ENCODE measurements around the gene GSTCD. TPM values are rescaled to one million over a fixed set of nuclear protein-coding genes. Genes with fewer than 3 reads are reported as not detected.

The GSTCD gene
- total and polyA plus RNA-seq, 9 of the 15 experiments (the other 6 are each of a cell fraction or from before 2014, with no cell fraction given) = 4.5 to 36.3 (median 16.0) TPM

GRCh38 chr4:105710678-105711077, 2.1 kb downstream of the GSTCD start (continued):
- peak; percentile 87 for TF ChIP-seq PKNOX1 (IDR thresholded peaks at IDR 0.05)
- no peak for TF ChIP-seq THAP7 (CRISPR knock-in tag; IDR thresholded peaks at IDR 0.05)
- TF ChIP-seq SETDB1 (IDR thresholded peaks at IDR 0.05; ENCODE audit: low read length) = no peak
- TF ChIP-seq ZNF184 (CRISPR knock-in tag; IDR thresholded peaks at IDR 0.05) = no peak
- TF ChIP-seq SP2 (IDR thresholded peaks at IDR 0.05; ENCODE audit: extremely low read depth, low read depth, low read length, poor library complexity, severe bottlenecking) = no peak
- no peak for TF ChIP-seq HDAC2 (IDR thresholded peaks at IDR 0.05)
- no peak for TF ChIP-seq ZNF217 (CRISPR knock-in tag; IDR thresholded peaks at IDR 0.05)
- TF ChIP-seq ATF1 (CRISPR knock-in tag; IDR thresholded peaks at IDR 0.05) = no peak
- TF ChIP-seq ATF1 (tag; IDR thresholded peaks at IDR 0.05) = peak; percentile 46
- no peak for TF ChIP-seq HNRNPK (IDR thresholded peaks at IDR 0.05; ENCODE audit: low read depth, low read length, poor library complexity, severe bottlenecking)
- no peak for TF ChIP-seq PCBP2 (IDR thresholded peaks at IDR 0.05; ENCODE audit: low read depth, low read length, poor library complexity, severe bottlenecking)
- no peak for TF ChIP-seq ASH1L (IDR thresholded peaks at IDR 0.05; ENCODE audit: borderline replicate concordance, low read depth, partially characterized antibody)
- TF ChIP-seq ZKSCAN3 (CRISPR knock-in tag; IDR thresholded peaks at IDR 0.05) = no peak
- peak; percentile 42 for TF ChIP-seq MEIS2 (IDR thresholded peaks at IDR 0.05; ENCODE audit: partially characterized antibody)
- TF ChIP-seq PREB (CRISPR knock-in tag; IDR thresholded peaks at IDR 0.05) = no peak
- TF ChIP-seq ZNF436 (CRISPR knock-in tag; IDR thresholded peaks at IDR 0.05) = no peak
- no peak for TF ChIP-seq SMAD1 (IDR thresholded peaks at IDR 0.05; ENCODE audit: low read depth, low read length, partially characterized antibody)
- TF ChIP-seq TBP (optimal IDR thresholded peaks at IDR 0.05; ENCODE audit: low read depth, low read length) = no peak
- no peak for TF ChIP-seq NFXL1 (CRISPR knock-in tag; IDR thresholded peaks at IDR 0.05)
- TF ChIP-seq RFX1 (IDR thresholded peaks at IDR 0.05) = peak; percentile 83
- no peak for TF ChIP-seq ID3 (CRISPR knock-in tag; IDR thresholded peaks at IDR 0.05)
- no peak for TF ChIP-seq ID3 (tag; IDR thresholded peaks at IDR 0.05)
- no peak for TF ChIP-seq HIVEP1 (CRISPR knock-in tag; IDR thresholded peaks at IDR 0.05)
